ENCODE results near the gene NSFL1C.

DNA sequence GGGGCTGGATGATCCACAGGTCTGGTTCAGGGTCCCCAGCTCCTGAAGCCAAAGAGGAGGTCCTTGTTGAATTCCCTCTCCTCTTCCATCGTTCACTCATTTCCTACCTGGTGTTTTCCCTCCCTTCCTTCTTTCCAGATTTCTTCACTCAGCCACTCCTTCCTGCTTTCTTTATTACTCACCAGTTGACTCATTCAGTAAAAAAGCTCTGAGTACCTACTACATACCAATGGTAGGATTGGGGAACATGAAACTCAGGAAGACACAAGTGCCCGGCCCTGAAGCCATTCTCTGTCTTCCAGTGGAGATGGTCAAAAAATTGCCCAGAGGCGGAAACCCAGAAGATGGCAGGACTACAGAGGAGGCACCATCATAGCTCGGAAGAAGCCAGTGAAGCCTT lies 11.9 kb upstream of the NSFL1C start:
- TF ChIP-seq, protein P1, sequence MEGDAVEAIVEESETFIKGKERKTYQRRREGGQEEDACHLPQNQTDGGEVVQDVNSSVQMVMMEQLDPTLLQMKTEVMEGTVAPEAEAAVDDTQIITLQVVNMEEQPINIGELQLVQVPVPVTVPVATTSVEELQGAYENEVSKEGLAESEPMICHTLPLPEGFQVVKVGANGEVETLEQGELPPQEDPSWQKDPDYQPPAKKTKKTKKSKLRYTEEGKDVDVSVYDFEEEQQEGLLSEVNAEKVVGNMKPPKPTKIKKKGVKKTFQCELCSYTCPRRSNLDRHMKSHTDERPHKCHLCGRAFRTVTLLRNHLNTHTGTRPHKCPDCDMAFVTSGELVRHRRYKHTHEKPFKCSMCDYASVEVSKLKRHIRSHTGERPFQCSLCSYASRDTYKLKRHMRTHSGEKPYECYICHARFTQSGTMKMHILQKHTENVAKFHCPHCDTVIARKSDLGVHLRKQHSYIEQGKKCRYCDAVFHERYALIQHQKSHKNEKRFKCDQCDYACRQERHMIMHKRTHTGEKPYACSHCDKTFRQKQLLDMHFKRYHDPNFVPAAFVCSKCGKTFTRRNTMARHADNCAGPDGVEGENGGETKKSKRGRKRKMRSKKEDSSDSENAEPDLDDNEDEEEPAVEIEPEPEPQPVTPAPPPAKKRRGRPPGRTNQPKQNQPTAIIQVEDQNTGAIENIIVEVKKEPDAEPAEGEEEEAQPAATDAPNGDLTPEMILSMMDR (IDR thresholded peaks at IDR 0.05) = no peak
- TF ChIP-seq POLR2A (IDR thresholded peaks at IDR 0.05) (no peak), POLR2AphosphoS5 (IDR thresholded peaks at IDR 0.05) (no peak)
